Right lobe of liver (tissue), 4 donors: Measurements from ENCODE around the gene PLXNA4.

Source experiments
- POLR2A ChIP-seq: fragments of 450-650 bp; IDR thresholded peaks from one replicate; pipeline ENCODE4 v1.6.1; 2017; ENCODE audit warnings: antibody characterized with exemption, mild to moderate bottlenecking
- TF ChIP-seq, protein P1 (sequence below), 4 donors: fragments of 200-600 bp in 3 of 4; fragments of 450-650 bp in 1 of 4; IDR thresholded peaks; one replicate each; pipeline versions ENCODE4 v1.5.1 to v1.8.0; 2016 to 2022; ENCODE audit warnings: antibody characterized with exemption in 4 of 4, mild to moderate bottlenecking in 2 of 4
- donor health status: DM: no; HTN: no; CAD: no.
- donor health status: DM: no; HTN: no; CAD: no.
- donor health status: DM: no; HTN: yes; CAD: no.

- TF ChIP-seq, protein P1, sequence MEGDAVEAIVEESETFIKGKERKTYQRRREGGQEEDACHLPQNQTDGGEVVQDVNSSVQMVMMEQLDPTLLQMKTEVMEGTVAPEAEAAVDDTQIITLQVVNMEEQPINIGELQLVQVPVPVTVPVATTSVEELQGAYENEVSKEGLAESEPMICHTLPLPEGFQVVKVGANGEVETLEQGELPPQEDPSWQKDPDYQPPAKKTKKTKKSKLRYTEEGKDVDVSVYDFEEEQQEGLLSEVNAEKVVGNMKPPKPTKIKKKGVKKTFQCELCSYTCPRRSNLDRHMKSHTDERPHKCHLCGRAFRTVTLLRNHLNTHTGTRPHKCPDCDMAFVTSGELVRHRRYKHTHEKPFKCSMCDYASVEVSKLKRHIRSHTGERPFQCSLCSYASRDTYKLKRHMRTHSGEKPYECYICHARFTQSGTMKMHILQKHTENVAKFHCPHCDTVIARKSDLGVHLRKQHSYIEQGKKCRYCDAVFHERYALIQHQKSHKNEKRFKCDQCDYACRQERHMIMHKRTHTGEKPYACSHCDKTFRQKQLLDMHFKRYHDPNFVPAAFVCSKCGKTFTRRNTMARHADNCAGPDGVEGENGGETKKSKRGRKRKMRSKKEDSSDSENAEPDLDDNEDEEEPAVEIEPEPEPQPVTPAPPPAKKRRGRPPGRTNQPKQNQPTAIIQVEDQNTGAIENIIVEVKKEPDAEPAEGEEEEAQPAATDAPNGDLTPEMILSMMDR (IDR thresholded peaks at IDR 0.05), result no peak
- TF ChIP-seq POLR2A, result no peak
These were observed 33.4 kb downstream of the PLXNA4 start for GRCh38 chr7:132542895-132543294.
